HG03159 (cell line): ENCODE results near the gene CHRNA7.

Experiments used
- ATAC-seq: cut with Tn5 transposase; IDR thresholded peaks from one replicate; pipeline ENCODE4 v1.9.1; 2021; ENCODE audit warnings: mild to moderate bottlenecking, moderate library complexity; ENCODE audit not compliant: unreplicated experiment

The CHRNA7 gene

DNA sequence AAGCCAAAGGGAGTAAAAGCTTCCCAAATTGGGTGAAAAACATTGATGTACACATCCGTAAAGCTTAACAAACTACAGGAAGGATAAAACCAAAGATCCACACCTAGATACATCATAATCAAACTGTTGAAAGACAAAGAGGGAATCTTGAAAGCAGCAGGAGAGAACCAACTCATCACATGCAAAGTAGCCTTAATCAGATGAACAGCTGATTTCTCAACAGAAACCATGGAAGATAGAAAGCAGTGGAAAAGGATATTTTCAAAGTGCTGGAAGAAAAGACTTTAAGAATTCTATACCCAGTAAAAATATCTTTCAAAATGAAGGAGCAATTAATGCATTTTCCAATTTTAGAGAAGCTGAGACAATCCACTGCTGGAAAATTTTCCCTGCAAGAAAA is 36.8 kb downstream of the CHRNA7 start:
- no peak for ATAC-seq

DNA sequence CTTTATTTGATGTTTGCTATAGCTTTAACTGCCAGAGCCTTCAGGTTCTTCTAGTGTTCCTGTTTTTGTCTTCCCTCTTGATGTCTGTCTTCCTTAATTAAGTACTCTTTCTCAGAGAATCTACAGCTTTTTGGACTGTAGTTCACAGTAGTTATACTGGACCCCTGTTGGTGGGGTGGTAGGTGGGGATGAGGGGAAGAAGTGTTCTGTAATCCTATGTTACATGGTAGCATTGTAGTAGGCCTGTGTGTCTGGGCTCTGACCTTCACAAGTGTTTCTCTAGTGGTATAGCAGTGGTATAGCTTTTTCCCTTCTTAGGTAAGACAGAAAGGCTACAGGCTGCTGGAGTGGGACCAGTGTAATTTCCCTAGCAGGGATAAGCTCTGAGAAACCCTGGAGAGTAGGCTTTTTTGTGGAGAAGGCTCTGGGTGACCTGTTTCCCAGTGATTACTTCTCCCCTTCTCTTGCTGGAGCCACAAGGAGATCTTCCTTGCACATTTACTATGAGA is 59.6 kb downstream of the CHRNA7 start:
- no peak for ATAC-seq

GRCh38 chr15:32091505-32092380 is 61.4 kb downstream of the CHRNA7 start:
- ATAC-seq = no peak

- ATAC-seq = no peak
Measured at GRCh38 chr15:32096213-32096612, 65.9 kb downstream of the CHRNA7 start.

DNA sequence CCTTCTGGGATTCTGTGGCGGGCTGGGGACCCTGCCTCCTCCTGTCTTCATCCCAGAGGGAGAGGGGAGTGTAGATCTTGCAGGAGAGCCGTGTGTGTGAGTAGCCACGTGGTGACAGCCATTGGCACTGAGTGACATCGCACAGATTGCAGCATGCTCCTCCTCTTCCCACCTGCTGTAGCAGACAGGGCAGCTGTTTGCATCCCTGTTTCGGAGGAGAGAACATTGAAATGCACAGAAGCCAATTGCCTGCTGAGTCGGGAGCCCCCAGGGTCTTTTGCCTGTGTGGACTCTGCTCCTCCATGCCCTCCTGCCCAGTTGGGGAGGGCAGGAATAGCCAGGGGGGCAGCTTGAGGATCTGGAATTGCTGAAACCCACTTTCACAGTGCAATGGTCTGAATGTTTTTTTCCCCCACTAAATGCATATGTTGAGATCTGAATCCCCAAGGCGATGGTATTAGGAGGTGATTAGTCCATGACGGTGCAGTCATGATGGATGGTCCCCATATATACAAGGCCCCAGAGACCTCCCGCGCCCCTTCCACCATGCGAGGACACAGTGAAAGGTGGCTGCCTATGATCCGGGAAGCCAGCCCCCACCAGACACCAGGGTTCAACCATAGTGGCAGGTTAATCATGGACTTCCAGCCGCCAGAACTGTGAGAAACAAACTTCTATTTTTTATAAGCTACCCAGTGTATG is 66.8 kb downstream of the CHRNA7 start:
- no peak for ATAC-seq

- no peak for ATAC-seq
Measured at GRCh38 chr15:32098033-32098432, 67.7 kb downstream of the CHRNA7 start.

- ATAC-seq = no peak
Measured at GRCh38 chr15:32099097-32099785, 68.9 kb downstream of the CHRNA7 start.

- ATAC-seq = no peak
Measured at GRCh38 chr15:32099956-32100684, 69.8 kb downstream of the CHRNA7 start.

DNA sequence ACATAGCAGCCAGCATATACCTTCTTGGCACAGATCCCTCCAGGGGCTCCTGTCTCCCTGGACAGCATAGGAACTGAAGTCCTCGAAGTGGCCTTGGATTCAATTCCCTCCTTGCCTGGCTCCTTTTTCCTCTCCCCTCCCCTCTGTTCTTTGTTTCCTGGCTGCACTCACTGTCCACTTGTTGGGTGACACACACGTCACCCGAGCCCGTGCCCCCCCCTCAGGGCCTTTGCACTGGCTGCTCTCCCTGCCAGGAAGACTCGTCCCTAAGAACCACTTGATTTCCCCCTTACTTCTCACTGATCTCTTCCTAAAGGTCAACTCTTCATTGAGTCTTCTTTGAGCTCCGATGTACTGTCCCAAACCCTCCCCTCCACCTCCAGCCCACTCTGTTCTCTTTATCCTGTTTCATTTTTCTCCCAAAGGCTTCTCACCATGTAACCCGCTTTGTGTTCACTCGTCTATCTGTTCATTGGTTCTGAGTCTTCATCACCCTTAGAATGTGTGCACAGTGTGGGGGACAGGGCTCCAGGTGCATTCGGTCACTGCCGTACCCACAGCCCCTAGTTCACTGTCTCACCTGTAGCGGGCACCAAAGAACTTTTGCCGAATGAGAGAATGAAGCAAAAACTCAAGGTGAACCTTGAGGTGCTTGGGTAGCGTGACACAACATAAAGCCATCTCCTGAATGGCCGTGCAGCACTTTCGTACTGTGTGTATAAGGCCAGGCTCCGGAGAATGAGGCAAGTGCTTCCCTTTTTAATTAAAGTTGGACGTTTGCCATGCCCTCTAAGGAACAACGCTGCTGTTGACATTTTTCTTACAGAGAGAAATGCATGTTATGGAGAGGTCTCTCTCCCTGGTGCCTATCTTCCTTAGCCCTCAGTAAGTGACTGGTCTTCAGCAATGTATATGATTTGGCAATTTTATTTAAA is 74.0 kb downstream of the CHRNA7 start:
- ATAC-seq = no peak

GRCh38 chr15:32105258-32106241 is 75.2 kb downstream of the CHRNA7 start:
- no peak for ATAC-seq

DNA sequence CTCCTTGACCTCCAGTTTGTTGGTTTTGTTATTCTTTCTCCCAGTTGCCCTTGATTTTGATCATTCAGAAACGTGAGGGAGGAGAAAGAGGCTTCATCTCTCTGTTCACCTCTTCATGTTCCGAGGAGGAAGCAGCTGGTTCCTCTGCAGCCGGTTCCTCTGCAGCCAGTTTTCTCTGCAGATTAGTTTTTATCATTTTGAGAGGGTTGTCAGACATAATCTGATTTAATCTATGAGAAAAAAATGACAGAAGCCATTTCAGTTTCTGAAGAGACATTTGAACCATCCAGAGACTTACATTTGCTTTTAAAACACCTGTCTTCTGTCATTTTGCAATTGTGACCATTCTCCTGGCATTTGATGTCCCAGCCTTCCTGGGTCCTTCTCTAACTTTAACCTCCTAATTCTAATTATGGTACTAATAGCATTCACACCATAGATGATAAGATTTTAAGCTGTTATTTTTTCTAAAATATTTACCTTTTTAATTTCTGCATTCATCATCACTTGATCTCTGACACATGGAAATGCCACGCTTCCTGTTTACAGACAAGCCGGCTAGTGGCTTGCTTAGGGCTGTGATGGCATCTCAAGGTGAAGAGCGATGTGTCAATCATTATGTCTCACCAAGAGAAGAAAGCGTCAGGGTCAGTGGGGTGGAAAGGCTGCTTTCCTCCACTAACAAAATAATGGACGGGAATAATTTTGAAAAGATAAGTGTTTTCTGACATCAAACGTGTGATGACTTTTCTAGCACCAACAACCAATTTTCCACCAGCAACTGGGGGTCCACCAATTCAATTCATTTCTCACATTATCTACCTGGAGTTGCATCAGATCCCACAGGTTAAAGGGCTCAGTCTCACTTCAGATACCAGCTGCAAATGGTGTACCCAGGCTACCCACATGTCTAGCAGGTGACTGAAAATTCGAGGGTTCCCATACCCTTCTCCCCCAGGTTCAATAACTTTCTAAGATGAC is 76.4 kb downstream of the CHRNA7 start:
- no peak for ATAC-seq

- no peak for ATAC-seq
Measured at GRCh38 chr15:32107477-32108080, 77.3 kb downstream of the CHRNA7 start.

- no peak for ATAC-seq
Measured at GRCh38 chr15:32108661-32109060, 78.3 kb downstream of the CHRNA7 start.

- no peak for ATAC-seq
Measured at GRCh38 chr15:32112101-32112500, 81.8 kb downstream of the CHRNA7 start.

- no peak for ATAC-seq
Measured at GRCh38 chr15:32113224-32113623, 82.9 kb downstream of the CHRNA7 start.

- ATAC-seq = no peak
Measured at GRCh38 chr15:32117122-32117521, 86.8 kb downstream of the CHRNA7 start.

- ATAC-seq = no peak
Measured at GRCh38 chr15:32119286-32119685, 89.0 kb downstream of the CHRNA7 start.
